ENCODE data around the gene TWIST2.

DNA sequence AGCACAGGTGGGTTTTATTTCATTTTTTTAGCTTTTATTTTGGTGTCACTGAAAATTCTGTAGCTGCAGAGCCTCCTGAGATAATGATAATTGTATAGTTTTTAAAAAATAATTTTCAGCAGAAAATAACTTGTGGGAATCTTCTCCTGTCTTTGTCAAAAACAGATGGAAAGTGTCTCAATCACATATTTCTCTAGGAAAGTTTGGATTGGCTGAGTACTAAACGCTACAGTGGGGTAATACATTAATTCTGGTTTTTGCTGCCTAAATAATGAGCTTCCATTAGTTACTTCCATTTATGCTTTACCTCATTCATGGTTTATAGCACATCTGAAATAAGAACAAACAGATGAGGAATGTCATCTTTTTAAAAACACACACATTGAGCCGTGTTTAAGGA is 2.2 kb downstream of the TWIST2 start:
- TF ChIP-seq POLR2A (IDR thresholded peaks at IDR 0.05; ENCODE audit: low read depth, low read length), result no peak
- TF ChIP-seq POLR2AphosphoS5 (IDR thresholded peaks at IDR 0.05; ENCODE audit: low read depth, low read length), result no peak
- no peak for TF ChIP-seq TAF1 (IDR thresholded peaks at IDR 0.05; ENCODE audit: borderline replicate concordance, low read depth, low read length)

All from GM12892 (cell line).